A673 (cell line): ENCODE results near the gene CASP1. TPM values are rescaled to one million over a fixed set of nuclear protein-coding genes. Genes with fewer than 3 reads are reported as not detected.

Source experiments
- BruUV-seq: library from RNA; stranded (reverse); fragments of 400-500 nt; replicated peaks from 2 replicates; lab custom pipeline; 2021; lab: Mats Ljungman, UMichigan
- CTCF ChIA-PET: fragments of 300-600 bp; sonication (Branson Sonifier 250); formaldehyde crosslinking; loops from one replicate; lab custom pipeline; 2022; ENCODE audit warnings: antibody characterized with exemption; lab: Charles Lee
- POLR2A ChIA-PET: fragments of 300-600 bp; sonication (Branson Sonifier 250); formaldehyde crosslinking; loops from one replicate; lab custom pipeline; 2022; ENCODE audit warnings: antibody characterized with exemption; ENCODE audit not compliant: low non-redundant PET; lab: Charles Lee
- DNase-seq: peaks from one replicate; pipeline ENCODE4 v3.0.0-alpha.2; 2015; ENCODE audit warnings: low spot score
- H3K27ac ChIP-seq: fragments of 200-600 bp; sonication (generic); 2 replicates; pipeline ENCODE4 v1.5.1; 2016; ENCODE audit warnings: mixed run types, low read depth, mild to moderate bottlenecking, mixed read lengths, antibody characterized with exemption, low read length; ENCODE audit not compliant: poor library complexity, severe bottlenecking
- H3K27me3 ChIP-seq: fragments of 200-600 bp; sonication (generic); replicated peaks from 2 replicates; pipeline ENCODE4 v1.6.1; 2017; ENCODE audit warnings: mixed run types, low read depth, mild to moderate bottlenecking, mixed read lengths, antibody characterized with exemption, low read length; ENCODE audit not compliant: insufficient read depth, poor library complexity
- H3K36me3 ChIP-seq: fragments of 200-600 bp; sonication (generic); 2 replicates; pipeline ENCODE4 v1.6.1; 2016; ENCODE audit warnings: mixed run types, mild to moderate bottlenecking, mixed read lengths, antibody characterized with exemption, low read length; ENCODE audit not compliant: insufficient read depth, poor library complexity, severe bottlenecking
- H3K4me1 ChIP-seq: fragments of 200-600 bp; sonication (generic); 2 replicates; pipeline ENCODE4 v1.6.1; 2017; ENCODE audit warnings: mixed run types, mild to moderate bottlenecking, mixed read lengths, antibody characterized with exemption, low read length; ENCODE audit not compliant: insufficient read depth, poor library complexity, severe bottlenecking
- H3K4me3 ChIP-seq: fragments of 200-600 bp; sonication (generic); 2 replicates; pipeline ENCODE4 v1.5.1; 2016; ENCODE audit warnings: low read depth, mixed run types, mild to moderate bottlenecking, mixed read lengths, low read length; ENCODE audit not compliant: poor library complexity, severe bottlenecking
- H3K9me3 ChIP-seq: fragments of 200-600 bp; sonication (generic); 2 replicates; pipeline ENCODE4 v1.6.1; 2016; ENCODE audit warnings: mixed run types, low read depth, mild to moderate bottlenecking, mixed read lengths, antibody characterized with exemption, low read length; ENCODE audit not compliant: poor library complexity, severe bottlenecking
- EZH2 ChIP-seq: fragments of 200-600 bp; sonication (generic); IDR thresholded peaks from 2 replicates; pipeline ENCODE4 v1.6.1; 2017; ENCODE audit warnings: borderline replicate concordance, low read depth, mild to moderate bottlenecking, mixed read lengths, antibody characterized with exemption, low read length; ENCODE audit not compliant: poor library complexity, severe bottlenecking
- intact Hi-C: fragments of 100-400 bp; cut with micrococcal nuclease; formaldehyde crosslinking; loops from one replicate; pipeline ENCODE4 v1.10.0; 2022; ENCODE audit not compliant: unreplicated experiment
- total RNA-seq: library from RNA; stranded (reverse); gene quantifications from 2 replicates; pipeline ENCODE4 v1.2.3, GENCODE V29; 2021
- TF ChIP-seq, protein P1 (sequence below): fragments of 300-800, 200-600 bp; sonication (generic); conservative IDR thresholded peaks from 2 replicates; pipeline ENCODE4 v1.5.1; 2017; ENCODE audit warnings: low read depth, mild to moderate bottlenecking, antibody characterized with exemption, low read length, moderate library complexity, mixed read lengths

CASP1 gene
- total RNA-seq, 1 experiment from 2014 or later: 9.3 TPM

- BruUV-seq: no TSS peak
- intact Hi-C loops: no loop called here
- Histone ChIP-seq H3K9me3 (no peaks in the 10 kb centered on the region), H3K27ac (no peak overlapping the region), H3K4me1 (peaks cover 4% of the 10 kb centered on the region), H3K36me3 (no peaks in the 10 kb centered on the region), H3K27me3 (no peaks in the 10 kb centered on the region), H3K4me3 (no peak overlapping the region)
- ChIA-PET POLR2A (no interaction called here), CTCF (no interaction called here)
- DNase-seq: no peak
- TF ChIP-seq EZH2: no peak
- TF ChIP-seq, protein P1, sequence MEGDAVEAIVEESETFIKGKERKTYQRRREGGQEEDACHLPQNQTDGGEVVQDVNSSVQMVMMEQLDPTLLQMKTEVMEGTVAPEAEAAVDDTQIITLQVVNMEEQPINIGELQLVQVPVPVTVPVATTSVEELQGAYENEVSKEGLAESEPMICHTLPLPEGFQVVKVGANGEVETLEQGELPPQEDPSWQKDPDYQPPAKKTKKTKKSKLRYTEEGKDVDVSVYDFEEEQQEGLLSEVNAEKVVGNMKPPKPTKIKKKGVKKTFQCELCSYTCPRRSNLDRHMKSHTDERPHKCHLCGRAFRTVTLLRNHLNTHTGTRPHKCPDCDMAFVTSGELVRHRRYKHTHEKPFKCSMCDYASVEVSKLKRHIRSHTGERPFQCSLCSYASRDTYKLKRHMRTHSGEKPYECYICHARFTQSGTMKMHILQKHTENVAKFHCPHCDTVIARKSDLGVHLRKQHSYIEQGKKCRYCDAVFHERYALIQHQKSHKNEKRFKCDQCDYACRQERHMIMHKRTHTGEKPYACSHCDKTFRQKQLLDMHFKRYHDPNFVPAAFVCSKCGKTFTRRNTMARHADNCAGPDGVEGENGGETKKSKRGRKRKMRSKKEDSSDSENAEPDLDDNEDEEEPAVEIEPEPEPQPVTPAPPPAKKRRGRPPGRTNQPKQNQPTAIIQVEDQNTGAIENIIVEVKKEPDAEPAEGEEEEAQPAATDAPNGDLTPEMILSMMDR: no peak
These were observed 10.6 kb downstream of the CASP1 start for GRCh38 chr11:105024394-105024793.

- no TSS peak for BruUV-seq
- no peak within 1 kb of the TSS for H3K4me3 ChIP-seq
- H3K27ac ChIP-seq: no peak within 1 kb of the TSS
- H3K36me3 ChIP-seq: no peaks in the 10 kb centered on the region
- H3K4me1 ChIP-seq: peaks cover 4% of the 10 kb centered on the region
- no peaks in the 10 kb centered on the region for H3K9me3 ChIP-seq
- POLR2A ChIA-PET: no interaction called here
- CTCF ChIA-PET: no interaction called here
- DNase-seq: peak; percentile 25
- intact Hi-C loops: no loop called here
- TF ChIP-seq, protein P1: no peak
- no peak for TF ChIP-seq EZH2
- no peaks in the 10 kb centered on the region for H3K27me3 ChIP-seq
These were observed 11.9 kb downstream of the CASP1 start, which contains the start of gene CASP5 for GRCh38 chr11:105023003-105023402. TSS of gene CASP5 (minus strand) at chr11:105023168. CDS start at chr11:105023136, 32 bp downstream.

GRCh38 chr11:105022527-105022926 lies 12.4 kb downstream of the CASP1 start:
- H3K4me1 ChIP-seq: peaks cover 4% of the 10 kb centered on the region
- no peak overlapping the region for H3K27ac ChIP-seq
- ChIA-PET CTCF (no interaction called here), POLR2A (no interaction called here)
- DNase-seq: no peak
- H3K36me3 ChIP-seq: no peaks in the 10 kb centered on the region
- BruUV-seq: no TSS peak
- intact Hi-C loops: no loop called here
- no peak overlapping the region for H3K4me3 ChIP-seq
- no peaks in the 10 kb centered on the region for H3K9me3 ChIP-seq
- H3K27me3 ChIP-seq: no peaks in the 10 kb centered on the region
- TF ChIP-seq EZH2: no peak
- TF ChIP-seq, protein P1: no peak
